H9 (cell line): ENCODE measurements around the gene CFAP47. TPM values are rescaled to one million over a fixed set of nuclear protein-coding genes. Genes with fewer than 3 reads are reported as not detected.

Experiments
- DNase-seq: peaks from one replicate; pipeline ENCODE4 v3.0.0-alpha.2; 2017
- H2AFZ ChIP-seq: one replicate; pipeline ENCODE4 v1.6.1; 2013; ENCODE audit warnings: mild to moderate bottlenecking, low read length, control low read depth, moderate library complexity
- H2AK5ac ChIP-seq: 2 replicates; pipeline ENCODE4 v1.6.1; 2013; ENCODE audit warnings: low read length, control low read depth, mixed read lengths; ENCODE audit not compliant: insufficient read length
- H2BK120ac ChIP-seq: one replicate; pipeline ENCODE4 v1.6.1; 2013; ENCODE audit warnings: low read depth, mild to moderate bottlenecking, low read length, control low read depth, inconsistent platforms; ENCODE audit not compliant: poor library complexity, severe bottlenecking
- H2BK12ac ChIP-seq: 2 replicates; pipeline ENCODE4 v1.6.1; 2013; ENCODE audit warnings: low read length, control low read depth, mixed read lengths, low read depth; ENCODE audit not compliant: insufficient read length
- H2BK15ac ChIP-seq: 2 replicates; pipeline ENCODE4 v1.6.1; 2013; ENCODE audit warnings: low read depth, low read length, control low read depth
- H2BK20ac ChIP-seq: one replicate; pipeline ENCODE4 v1.6.1; 2013; ENCODE audit warnings: low read depth, mild to moderate bottlenecking, low read length, control low read depth, inconsistent platforms; ENCODE audit not compliant: poor library complexity, severe bottlenecking
- H2BK5ac ChIP-seq: 2 replicates; pipeline ENCODE4 v1.6.1; 2013; ENCODE audit warnings: low read length, control low read depth, mixed read lengths; ENCODE audit not compliant: insufficient read length
- H3K14ac ChIP-seq: 2 replicates; pipeline ENCODE4 v1.6.1; 2013; ENCODE audit warnings: low read length, control low read depth; ENCODE audit not compliant: insufficient read depth
- H3K18ac ChIP-seq: 2 replicates; pipeline ENCODE4 v1.6.1; 2013; ENCODE audit warnings: low read depth, mild to moderate bottlenecking, mixed read lengths, low read length, control low read depth; ENCODE audit not compliant: insufficient read length
- H3K23ac ChIP-seq: 2 replicates; pipeline ENCODE4 v1.6.1; 2013; ENCODE audit warnings: low read length, control low read depth, mixed read lengths, low read depth; ENCODE audit not compliant: insufficient read length
- H3K23me2 ChIP-seq: 2 replicates; pipeline ENCODE4 v1.6.1; 2013; ENCODE audit warnings: low read depth, mild to moderate bottlenecking, mixed read lengths, low read length, control low read depth; ENCODE audit not compliant: insufficient read length, poor library complexity, severe bottlenecking
- H3K27ac ChIP-seq: 2 replicates; pipeline ENCODE4 v1.5.1; 2013; ENCODE audit warnings: low read length, control low read depth, mixed read lengths, low read depth; ENCODE audit not compliant: insufficient read length
- H3K27me3 ChIP-seq: 2 replicates; pipeline ENCODE4 v1.6.1; 2013; ENCODE audit warnings: low read length, control low read depth, inconsistent platforms; ENCODE audit not compliant: insufficient read depth
- H3K4ac ChIP-seq: 2 replicates; pipeline ENCODE4 v1.6.1; 2013; ENCODE audit warnings: low read depth, mild to moderate bottlenecking, control low read depth, inconsistent platforms, low read length, moderate library complexity
- H3K4me1 ChIP-seq: 2 replicates; pipeline ENCODE4 v1.6.1; 2013; ENCODE audit warnings: low read length, control low read depth, inconsistent platforms; ENCODE audit not compliant: insufficient read depth
- H3K4me2 ChIP-seq: 2 replicates; pipeline ENCODE4 v1.6.1; 2013; ENCODE audit warnings: low read length, control low read depth, mixed read lengths; ENCODE audit not compliant: insufficient read length, insufficient read depth
- H3K56ac ChIP-seq: 2 replicates; pipeline ENCODE4 v1.6.1; 2013; ENCODE audit warnings: low read depth, mild to moderate bottlenecking, mixed read lengths, low read length, control low read depth; ENCODE audit not compliant: insufficient read length
- H3K79me1 ChIP-seq: 2 replicates; pipeline ENCODE4 v1.6.1; 2013; ENCODE audit warnings: low read depth, mild to moderate bottlenecking, moderate library complexity, low read length, control low read depth, inconsistent platforms; ENCODE audit not compliant: insufficient read depth, poor library complexity, severe bottlenecking
- H3K79me2 ChIP-seq: 2 replicates; pipeline ENCODE4 v1.6.1; 2013; ENCODE audit warnings: low read length, control low read depth, inconsistent platforms; ENCODE audit not compliant: insufficient read depth
- H3K9ac ChIP-seq: 2 replicates; pipeline ENCODE4 v1.6.1; 2013; ENCODE audit warnings: low read length, control low read depth, mixed read lengths; ENCODE audit not compliant: insufficient read length; ENCODE audit errors: extremely low read depth
- H3K9me3 ChIP-seq: one replicate; pipeline ENCODE4 v1.6.1; 2013; ENCODE audit warnings: low read depth, low read length, inconsistent platforms; ENCODE audit not compliant: control insufficient read depth
- H3T11ph ChIP-seq: one replicate; pipeline ENCODE4 v1.6.1; 2013; ENCODE audit warnings: mild to moderate bottlenecking, low read length, control low read depth, inconsistent platforms
- H4K20me1 ChIP-seq: one replicate; pipeline ENCODE4 v1.6.1; 2013; ENCODE audit not compliant: control insufficient read depth, insufficient read length, insufficient read depth
- H4K5ac ChIP-seq: 2 replicates; pipeline ENCODE4 v1.6.1; 2013; ENCODE audit warnings: low read depth, mild to moderate bottlenecking, mixed read lengths, low read length, control low read depth; ENCODE audit not compliant: insufficient read length
- H4K8ac ChIP-seq: replicated peaks from 2 replicates; pipeline ENCODE4 v1.6.1; 2013; ENCODE audit warnings: low read length, control low read depth, mixed read lengths, low read depth; ENCODE audit not compliant: insufficient read length
- H4K91ac ChIP-seq: 2 replicates; pipeline ENCODE4 v1.6.1; 2013; ENCODE audit warnings: low read depth, mild to moderate bottlenecking, moderate library complexity, mixed read lengths, low read length, control low read depth; ENCODE audit not compliant: insufficient read length
- H3K27ac Mint-ChIP-seq, 3 experiments: 2 replicates in 2 of 3; 3 replicates in 1 of 3; pipeline ENCODE4 v1.8.0; 2020 to 2021; ENCODE audit warnings: mixed read lengths in 3 of 3, mild to moderate bottlenecking in 1 of 3, moderate library complexity in 1 of 3
- H3K27me3 Mint-ChIP-seq: 2 replicates; pipeline ENCODE4 v1.8.0; 2021; ENCODE audit warnings: low read depth, mild to moderate bottlenecking, moderate library complexity, mixed read lengths
- H3K36me3 Mint-ChIP-seq, 3 experiments: 2 replicates in 2 of 3; 3 replicates in 1 of 3; pipeline ENCODE4 v1.8.0; 2020 to 2021; ENCODE audit warnings: low read depth in 3 of 3, mixed read lengths in 3 of 3; ENCODE audit not compliant: insufficient read depth in 1 of 3
- H3K4me1 Mint-ChIP-seq, 2 experiments: 2 replicates each; pipeline ENCODE4 v1.8.0; 2020; ENCODE audit warnings: mixed read lengths in 2 of 2
- H3K4me3 Mint-ChIP-seq, 2 experiments: 2 replicates in 1 of 2; 3 replicates in 1 of 2; pipeline ENCODE4 v1.8.0; 2020 to 2021; ENCODE audit warnings: mild to moderate bottlenecking in 2 of 2, mixed read lengths in 2 of 2, moderate library complexity in 1 of 2
- H3K9me3 Mint-ChIP-seq, 2 experiments: 2 replicates in 1 of 2; 3 replicates in 1 of 2; pipeline ENCODE4 v1.8.0; 2020; ENCODE audit warnings: mild to moderate bottlenecking in 2 of 2, mixed read lengths in 2 of 2, moderate library complexity in 1 of 2
- WGBS: extraction: QIAGEN DNeasy Blood & Tissue Kit; methylation state at CpG from one replicate; pipeline ENCODE4 v1.1.7; 2013; ENCODE audit warnings: missing lambda C conversion rate, low lambda C conversion rate, mixed read lengths; ENCODE audit not compliant: insufficient read length; ENCODE audit errors: extremely low coverage; 5-methylcytosine and 5-hydroxymethylcytosine counted together
- total RNA-seq: library from RNA; stranded (reverse); gene quantifications from 2 replicates; pipeline ENCODE4 v1.2.1, GENCODE V29; 2021
- TF ChIP-seq, protein P1 (sequence below): fragments of 200-600 bp; sonication (generic); conservative IDR thresholded peaks from 3 replicates; pipeline ENCODE4 v1.8.0; 2021; ENCODE audit warnings: antibody characterized with exemption, mild to moderate bottlenecking

Gene CFAP47
- total RNA-seq, 1 experiment from 2014 or later, result not detected

DNA sequence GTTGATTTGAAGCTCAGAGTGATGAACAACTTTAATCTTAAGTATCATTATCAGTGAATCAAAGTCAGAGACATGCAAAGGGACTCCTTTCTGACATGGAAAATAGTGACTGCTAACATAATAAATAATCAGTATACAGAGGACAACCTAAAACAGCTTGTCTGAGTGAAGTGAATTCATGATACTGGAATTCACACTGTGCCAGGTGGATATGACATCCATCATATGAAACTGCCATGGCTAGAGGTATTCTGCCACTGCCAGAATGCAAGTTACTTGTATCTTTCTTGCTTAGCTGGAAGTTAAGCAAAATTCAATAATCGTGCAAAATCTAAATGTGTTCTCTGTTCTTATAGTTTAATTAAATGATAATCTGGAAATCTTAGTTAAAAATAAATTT, 429.0 kb downstream of the CFAP47 start:
- no peaks in the 10 kb centered on the region for H4K20me1 ChIP-seq
- H3K27me3 ChIP-seq, result no peaks in the 10 kb centered on the region
- no peak overlapping the region for H2AFZ ChIP-seq
- no peak overlapping the region for H2BK20ac ChIP-seq
- peaks cover 34 to 37% of the 10 kb centered on the region in 2 experiments for H3K9me3 Mint-ChIP-seq
- H3K79me1 ChIP-seq, result no peaks in the 10 kb centered on the region
- no peak overlapping the region for H3K23ac ChIP-seq
- H4K91ac ChIP-seq, result no peak overlapping the region
- no peak overlapping the region for H3K9ac ChIP-seq
- no peak overlapping the region for H3K4me3 Mint-ChIP-seq
- H3K36me3 Mint-ChIP-seq, result no peaks in the 10 kb centered on the region
- no peak overlapping the region for H3K14ac ChIP-seq
- no peak overlapping the region for H3K4ac ChIP-seq
- no peak overlapping the region for H2BK12ac ChIP-seq
- H3K27ac Mint-ChIP-seq, result no peak overlapping the region
- H3K56ac ChIP-seq, result no peak overlapping the region
- no peak overlapping the region for H2BK120ac ChIP-seq
- H3K9me3 ChIP-seq, result no peaks in the 10 kb centered on the region
- H3K4me1 Mint-ChIP-seq, result peaks cover 3 to 4% of the 10 kb centered on the region in 2 experiments; a peak in 2 of 4 replicates
- no peak for DNase-seq
- TF ChIP-seq, protein P1, sequence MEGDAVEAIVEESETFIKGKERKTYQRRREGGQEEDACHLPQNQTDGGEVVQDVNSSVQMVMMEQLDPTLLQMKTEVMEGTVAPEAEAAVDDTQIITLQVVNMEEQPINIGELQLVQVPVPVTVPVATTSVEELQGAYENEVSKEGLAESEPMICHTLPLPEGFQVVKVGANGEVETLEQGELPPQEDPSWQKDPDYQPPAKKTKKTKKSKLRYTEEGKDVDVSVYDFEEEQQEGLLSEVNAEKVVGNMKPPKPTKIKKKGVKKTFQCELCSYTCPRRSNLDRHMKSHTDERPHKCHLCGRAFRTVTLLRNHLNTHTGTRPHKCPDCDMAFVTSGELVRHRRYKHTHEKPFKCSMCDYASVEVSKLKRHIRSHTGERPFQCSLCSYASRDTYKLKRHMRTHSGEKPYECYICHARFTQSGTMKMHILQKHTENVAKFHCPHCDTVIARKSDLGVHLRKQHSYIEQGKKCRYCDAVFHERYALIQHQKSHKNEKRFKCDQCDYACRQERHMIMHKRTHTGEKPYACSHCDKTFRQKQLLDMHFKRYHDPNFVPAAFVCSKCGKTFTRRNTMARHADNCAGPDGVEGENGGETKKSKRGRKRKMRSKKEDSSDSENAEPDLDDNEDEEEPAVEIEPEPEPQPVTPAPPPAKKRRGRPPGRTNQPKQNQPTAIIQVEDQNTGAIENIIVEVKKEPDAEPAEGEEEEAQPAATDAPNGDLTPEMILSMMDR, result no peak
- H2BK15ac ChIP-seq, result no peak overlapping the region
- H3K79me2 ChIP-seq, result no peaks in the 10 kb centered on the region
- no peak overlapping the region for H3K27ac ChIP-seq
- H3K18ac ChIP-seq, result no peak overlapping the region
- no peak overlapping the region for H3K4me2 ChIP-seq
- no peak overlapping the region for H2BK5ac ChIP-seq
- H3K23me2 ChIP-seq, result no peaks in the 10 kb centered on the region
- H4K5ac ChIP-seq, result no peak overlapping the region
- no peak overlapping the region for H4K8ac ChIP-seq
- no peak overlapping the region for H3T11ph ChIP-seq
- H2AK5ac ChIP-seq, result no peak overlapping the region
- WGBS, result no CpG with 5 or more reads among the region's 1 CpG
- H3K27me3 Mint-ChIP-seq, result no peaks in the 10 kb centered on the region
- H3K4me1 ChIP-seq, result no peaks in the 10 kb centered on the region; the same call in 1 of the 2 replicates
